ENCODE results near the gene SEC14L5.

The SEC14L5 gene

DNA sequence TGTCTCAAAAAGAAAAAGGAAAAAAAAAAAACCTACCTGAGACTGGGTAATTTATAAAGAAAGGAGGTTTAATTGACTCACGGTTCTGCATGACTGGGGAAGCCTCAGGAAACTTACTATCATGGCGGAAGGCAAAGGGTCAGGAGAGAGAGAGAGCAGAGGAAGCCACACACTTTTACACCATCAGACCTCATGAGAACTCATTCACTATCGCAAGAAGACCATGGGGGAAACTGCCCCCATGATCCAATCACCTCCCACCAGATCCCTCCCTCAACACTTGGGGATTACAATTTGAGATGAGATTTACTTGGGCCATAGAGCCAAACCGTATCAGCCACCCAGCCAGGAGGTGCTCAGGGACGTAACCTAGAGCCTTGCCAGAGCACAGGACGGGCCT, 54.8 kb downstream of the SEC14L5 start:
- Histone ChIP-seq H3K4me3 (ENCODE audit: low read length) (no peak overlapping the region), H3K36me3 (ENCODE audit: control insufficient read depth, insufficient read depth, low read length) (no peaks in the 10 kb centered on the region), H3K27me3 (ENCODE audit: control insufficient read depth, insufficient read depth, low read length) (no peaks in the 10 kb centered on the region), H3K9ac (ENCODE audit: low read length) (no peak overlapping the region), H3K4me1 (ENCODE audit: control insufficient read depth, insufficient read depth, low read length) (no peaks in the 10 kb centered on the region), H3K9me3 (ENCODE audit: control insufficient read depth, low read length) (no peaks in the 10 kb centered on the region)

DNA sequence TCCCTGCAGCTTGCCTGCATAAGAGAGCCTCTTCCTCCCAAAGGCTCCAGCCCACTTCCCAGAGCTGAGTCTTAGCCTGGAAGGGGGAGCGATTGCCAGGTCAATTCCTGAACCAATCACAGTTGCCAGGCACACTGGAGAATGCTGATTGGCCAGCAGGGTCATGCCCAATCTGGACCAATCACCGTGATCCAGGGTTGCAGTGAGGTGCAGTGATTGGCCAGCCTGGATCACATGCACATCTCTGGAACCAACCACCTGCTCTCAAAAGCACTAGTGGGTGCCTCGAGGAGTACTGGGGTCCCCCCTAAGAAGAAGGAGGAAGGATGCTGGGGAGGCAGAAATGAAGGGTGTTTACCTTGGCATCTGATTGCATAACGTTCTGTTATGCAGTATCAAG, 57.2 kb downstream of the SEC14L5 start:
- no peak overlapping the region for H3K4me3 ChIP-seq (ENCODE audit: low read length)
- H3K27me3 ChIP-seq (ENCODE audit: control insufficient read depth, insufficient read depth, low read length): no peaks in the 10 kb centered on the region
- H3K9ac ChIP-seq (ENCODE audit: low read length): no peak overlapping the region

GRCh38 chr16:5015887-5016286, 57.8 kb downstream of the SEC14L5 start:
- Histone ChIP-seq H3K36me3 (ENCODE audit: control insufficient read depth, insufficient read depth, low read length) (no peaks in the 10 kb centered on the region), H3K9ac (ENCODE audit: low read length) (no peak overlapping the region), H3K27me3 (ENCODE audit: control insufficient read depth, insufficient read depth, low read length) (no peaks in the 10 kb centered on the region), H3K4me1 (ENCODE audit: control insufficient read depth, insufficient read depth, low read length) (no peaks in the 10 kb centered on the region), H3K4me3 (ENCODE audit: low read length) (no peak overlapping the region), H3K9me3 (ENCODE audit: control insufficient read depth, low read length) (no peaks in the 10 kb centered on the region)

More for the DNA sequence above, 57.2 kb downstream of the SEC14L5 start:
- H3K36me3 ChIP-seq (ENCODE audit: control insufficient read depth, insufficient read depth, low read length): no peaks in the 10 kb centered on the region
- no peaks in the 10 kb centered on the region for H3K4me1 ChIP-seq (ENCODE audit: control insufficient read depth, insufficient read depth, low read length)
- no peaks in the 10 kb centered on the region for H3K9me3 ChIP-seq (ENCODE audit: control insufficient read depth, low read length)

DNA sequence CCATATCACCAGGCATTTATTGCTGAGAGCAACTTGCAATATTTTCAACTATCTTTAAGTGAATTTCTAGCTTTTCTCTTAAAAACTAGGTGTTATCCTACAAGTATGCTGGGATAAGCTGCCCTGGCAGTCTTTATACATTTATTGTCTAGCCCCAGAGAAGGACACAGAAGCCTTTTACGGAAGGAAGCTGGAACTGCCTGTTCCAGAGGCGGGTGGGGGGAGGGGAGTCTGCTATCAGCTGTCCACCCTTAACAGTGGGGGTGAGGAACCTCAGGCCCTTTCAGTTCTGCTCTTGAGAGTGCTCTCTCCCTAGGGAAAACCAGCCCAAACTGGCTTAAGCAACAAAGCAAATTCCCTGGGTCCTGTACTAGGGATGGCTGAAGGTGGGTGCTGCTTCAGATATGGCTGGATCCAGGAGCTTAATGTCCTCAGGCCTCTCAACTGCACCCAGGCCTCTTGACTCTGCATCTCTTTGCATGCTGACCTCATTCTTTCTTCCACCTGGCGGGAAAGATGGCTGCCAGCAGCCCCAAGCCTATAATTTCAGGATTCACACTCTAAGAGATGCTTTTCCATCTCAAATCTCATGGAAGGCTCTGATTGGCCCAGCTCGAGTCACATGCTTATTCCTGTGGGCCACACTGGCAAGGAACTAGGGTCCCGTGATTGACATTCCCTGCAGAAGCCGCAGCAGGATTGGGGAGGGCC, 59.0 kb downstream of the SEC14L5 start:
- Histone ChIP-seq H3K9ac (ENCODE audit: low read length) (no peak overlapping the region), H3K9me3 (ENCODE audit: control insufficient read depth, low read length) (no peaks in the 10 kb centered on the region), H3K36me3 (ENCODE audit: control insufficient read depth, insufficient read depth, low read length) (no peaks in the 10 kb centered on the region), H3K4me1 (ENCODE audit: control insufficient read depth, insufficient read depth, low read length) (peaks cover 2% of the 10 kb centered on the region), H3K4me3 (ENCODE audit: low read length) (no peak overlapping the region), H3K27me3 (ENCODE audit: control insufficient read depth, insufficient read depth, low read length) (no peaks in the 10 kb centered on the region)

DNA sequence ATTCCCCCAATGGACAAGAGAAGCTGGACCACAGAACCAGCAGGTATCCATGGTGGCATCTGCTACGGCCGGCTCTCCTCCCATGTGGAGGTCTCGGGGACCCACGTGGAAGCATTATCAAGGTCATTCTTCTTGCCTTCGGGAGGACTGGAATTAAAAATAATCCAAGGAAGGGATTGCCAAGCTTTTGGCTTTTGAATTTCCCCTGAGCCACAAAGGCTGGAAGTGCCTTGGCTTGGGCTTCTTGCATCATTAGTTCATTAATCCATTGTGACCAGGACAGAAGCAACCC, 59.5 kb downstream of the SEC14L5 start:
- Histone ChIP-seq H3K27me3 (ENCODE audit: control insufficient read depth, insufficient read depth, low read length) (no peaks in the 10 kb centered on the region), H3K9me3 (ENCODE audit: control insufficient read depth, low read length) (no peaks in the 10 kb centered on the region), H3K9ac (ENCODE audit: low read length) (no peak overlapping the region), H3K36me3 (ENCODE audit: control insufficient read depth, insufficient read depth, low read length) (no peaks in the 10 kb centered on the region), H3K4me3 (ENCODE audit: low read length) (no peak overlapping the region), H3K4me1 (ENCODE audit: control insufficient read depth, insufficient read depth, low read length) (peaks cover 7% of the 10 kb centered on the region)

GRCh38 chr16:5018793-5019192, 60.7 kb downstream of the SEC14L5 start:
- no peak overlapping the region for H3K4me3 ChIP-seq (ENCODE audit: low read length)

DNA sequence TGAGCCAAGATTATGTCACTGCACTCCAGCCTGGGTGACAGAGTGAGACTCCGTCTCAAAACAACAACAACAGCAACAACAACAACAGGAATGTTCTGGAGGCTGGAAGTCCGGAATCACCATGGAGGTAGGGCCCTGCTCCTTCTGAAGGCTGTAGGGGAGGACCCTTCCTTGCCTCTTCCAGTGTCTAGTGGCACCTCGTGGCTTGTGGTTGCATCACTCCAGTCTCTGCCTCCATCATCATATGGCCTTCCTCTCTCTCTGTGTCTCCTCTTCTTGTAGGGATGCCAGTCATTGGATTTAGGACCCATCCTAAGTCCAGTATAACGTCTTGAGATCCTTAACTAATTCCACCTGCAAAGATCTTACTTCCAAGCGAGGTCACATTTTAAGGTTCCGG, 61.6 kb downstream of the SEC14L5 start:
- Histone ChIP-seq H3K9ac (ENCODE audit: low read length) (no peak overlapping the region), H3K27me3 (ENCODE audit: control insufficient read depth, insufficient read depth, low read length) (no peaks in the 10 kb centered on the region), H3K4me3 (ENCODE audit: low read length) (no peak overlapping the region), H3K36me3 (ENCODE audit: control insufficient read depth, insufficient read depth, low read length) (no peaks in the 10 kb centered on the region), H3K4me1 (ENCODE audit: control insufficient read depth, insufficient read depth, low read length) (peaks cover 26% of the 10 kb centered on the region), H3K9me3 (ENCODE audit: control insufficient read depth, low read length) (no peaks in the 10 kb centered on the region)

More at GRCh38 chr16:5018793-5019192, 60.7 kb downstream of the SEC14L5 start:
- Histone ChIP-seq H3K9ac (ENCODE audit: low read length) (no peak overlapping the region), H3K9me3 (ENCODE audit: control insufficient read depth, low read length) (no peaks in the 10 kb centered on the region), H3K4me1 (ENCODE audit: control insufficient read depth, insufficient read depth, low read length) (peaks cover 18% of the 10 kb centered on the region), H3K27me3 (ENCODE audit: control insufficient read depth, insufficient read depth, low read length) (no peaks in the 10 kb centered on the region), H3K36me3 (ENCODE audit: control insufficient read depth, insufficient read depth, low read length) (no peaks in the 10 kb centered on the region)

GRCh38 chr16:5020551-5020950, 62.4 kb downstream of the SEC14L5 start:
- H3K9ac ChIP-seq (ENCODE audit: low read length): no peak overlapping the region
- no peaks in the 10 kb centered on the region for H3K36me3 ChIP-seq (ENCODE audit: control insufficient read depth, insufficient read depth, low read length)
- no peak overlapping the region for H3K4me3 ChIP-seq (ENCODE audit: low read length)
- H3K27me3 ChIP-seq (ENCODE audit: control insufficient read depth, insufficient read depth, low read length): no peaks in the 10 kb centered on the region
- peaks cover 33% of the 10 kb centered on the region for H3K4me1 ChIP-seq (ENCODE audit: control insufficient read depth, insufficient read depth, low read length)
- no peaks in the 10 kb centered on the region for H3K9me3 ChIP-seq (ENCODE audit: control insufficient read depth, low read length)

DNA sequence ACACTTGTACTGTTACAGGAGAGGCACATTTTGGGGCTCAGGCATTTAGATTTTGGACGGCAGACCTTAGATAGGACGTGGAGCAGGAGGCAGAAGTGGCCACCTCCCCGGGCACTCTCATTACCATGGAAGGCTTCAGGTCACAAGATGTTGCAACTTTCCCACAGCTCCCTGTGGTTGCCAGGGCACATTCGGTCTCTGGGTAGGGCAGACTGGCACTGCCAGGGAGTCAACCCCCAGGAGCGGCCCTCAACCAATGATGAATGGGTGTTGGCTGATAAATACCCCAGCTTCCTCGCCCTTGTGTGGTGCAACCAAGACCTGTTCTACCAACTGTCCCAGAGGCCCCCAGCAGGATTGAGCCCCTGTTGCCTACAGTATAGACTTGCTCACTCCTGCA, 64.4 kb downstream of the SEC14L5 start:
- H3K9ac ChIP-seq (ENCODE audit: low read length): no peak overlapping the region
- peaks cover 36% of the 10 kb centered on the region for H3K4me1 ChIP-seq (ENCODE audit: control insufficient read depth, insufficient read depth, low read length)

DNA sequence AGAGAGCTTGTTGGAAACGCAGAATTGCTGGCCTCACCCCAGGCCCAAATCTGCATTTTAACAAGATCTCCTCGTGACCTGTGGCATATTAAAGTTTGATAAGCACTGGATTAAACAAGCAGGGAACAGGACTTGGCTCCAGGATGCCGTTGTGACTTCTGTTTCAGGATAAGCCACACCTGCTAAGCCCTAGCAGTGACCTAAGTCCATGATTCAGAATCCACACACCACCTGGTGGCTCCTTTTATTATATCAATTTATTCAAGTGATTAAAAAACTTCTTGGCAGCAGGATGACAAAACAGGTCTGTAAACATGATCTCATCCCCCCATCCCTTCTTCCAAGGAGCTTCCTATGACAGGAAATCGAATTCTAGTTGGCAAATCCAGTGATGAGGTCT, 66.5 kb downstream of the SEC14L5 start:
- peak overlapping the region; percentile 17 for H3K9ac ChIP-seq (ENCODE audit: low read length)
- H3K27me3 ChIP-seq (ENCODE audit: control insufficient read depth, insufficient read depth, low read length): no peaks in the 10 kb centered on the region
- no peaks in the 10 kb centered on the region for H3K36me3 ChIP-seq (ENCODE audit: control insufficient read depth, insufficient read depth, low read length)
- H3K4me1 ChIP-seq (ENCODE audit: control insufficient read depth, insufficient read depth, low read length): peaks cover 36% of the 10 kb centered on the region
- no peaks in the 10 kb centered on the region for H3K9me3 ChIP-seq (ENCODE audit: control insufficient read depth, low read length)
- H3K4me3 ChIP-seq (ENCODE audit: low read length): no peak overlapping the region

More for the DNA sequence above, 64.4 kb downstream of the SEC14L5 start:
- H3K36me3 ChIP-seq (ENCODE audit: control insufficient read depth, insufficient read depth, low read length): no peaks in the 10 kb centered on the region
- no peak overlapping the region for H3K4me3 ChIP-seq (ENCODE audit: low read length)
- no peaks in the 10 kb centered on the region for H3K27me3 ChIP-seq (ENCODE audit: control insufficient read depth, insufficient read depth, low read length)
- H3K9me3 ChIP-seq (ENCODE audit: control insufficient read depth, low read length): no peaks in the 10 kb centered on the region

DNA sequence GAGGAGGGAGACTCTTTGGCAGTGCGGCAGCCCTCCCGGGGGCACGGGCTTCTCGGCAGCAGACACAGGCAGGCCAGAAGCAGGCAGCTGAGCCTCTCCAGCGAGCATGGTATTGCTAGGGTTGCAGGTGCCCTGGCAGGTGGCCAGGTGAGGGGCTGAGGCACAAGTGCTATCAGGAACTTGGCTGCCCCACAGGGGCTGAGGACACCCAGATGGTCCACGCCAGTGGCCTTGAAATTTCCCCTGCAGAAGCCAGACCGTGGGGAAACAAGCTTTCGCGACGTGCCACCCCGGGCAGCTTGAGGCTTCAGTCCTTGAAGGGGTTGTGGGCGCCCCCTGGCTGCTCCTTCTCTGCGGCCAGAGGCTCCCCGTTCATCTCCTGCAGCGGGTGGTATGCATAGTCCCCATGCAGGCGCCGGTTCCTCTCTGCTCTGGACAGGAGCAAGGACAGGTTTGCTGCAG, 67.1 kb downstream of the SEC14L5 start:
- no peak overlapping the region for H3K4me3 ChIP-seq (ENCODE audit: low read length)
- H3K4me1 ChIP-seq (ENCODE audit: control insufficient read depth, insufficient read depth, low read length): peaks cover 36% of the 10 kb centered on the region
- no peaks in the 10 kb centered on the region for H3K27me3 ChIP-seq (ENCODE audit: control insufficient read depth, insufficient read depth, low read length)
- no peaks in the 10 kb centered on the region for H3K9me3 ChIP-seq (ENCODE audit: control insufficient read depth, low read length)
- no peak overlapping the region for H3K9ac ChIP-seq (ENCODE audit: low read length)
- no peaks in the 10 kb centered on the region for H3K36me3 ChIP-seq (ENCODE audit: control insufficient read depth, insufficient read depth, low read length)

GRCh38 chr16:5026664-5027063, 68.5 kb downstream of the SEC14L5 start:
- Histone ChIP-seq H3K4me1 (ENCODE audit: control insufficient read depth, insufficient read depth, low read length) (peaks cover 36% of the 10 kb centered on the region), H3K36me3 (ENCODE audit: control insufficient read depth, insufficient read depth, low read length) (no peaks in the 10 kb centered on the region), H3K9ac (ENCODE audit: low read length) (no peak overlapping the region), H3K9me3 (ENCODE audit: control insufficient read depth, low read length) (no peaks in the 10 kb centered on the region), H3K27me3 (ENCODE audit: control insufficient read depth, insufficient read depth, low read length) (no peaks in the 10 kb centered on the region), H3K4me3 (ENCODE audit: low read length) (no peak overlapping the region)

- H3K4me3 ChIP-seq (ENCODE audit: low read length): no peak overlapping the region
- no peaks in the 10 kb centered on the region for H3K27me3 ChIP-seq (ENCODE audit: control insufficient read depth, insufficient read depth, low read length)
- peaks cover 39% of the 10 kb centered on the region for H3K4me1 ChIP-seq (ENCODE audit: control insufficient read depth, insufficient read depth, low read length)
- no peaks in the 10 kb centered on the region for H3K36me3 ChIP-seq (ENCODE audit: control insufficient read depth, insufficient read depth, low read length)
- no peaks in the 10 kb centered on the region for H3K9me3 ChIP-seq (ENCODE audit: control insufficient read depth, low read length)
- H3K9ac ChIP-seq (ENCODE audit: low read length): no peak overlapping the region
Measured at GRCh38 chr16:5027086-5027485, 69.0 kb downstream of the SEC14L5 start.
